ENCODE results near the gene URB2. TPM values are rescaled to one million over a fixed set of nuclear protein-coding genes. Genes with fewer than 3 reads are reported as not detected.

URB2 gene
- total RNA-seq, 3 donors from 2014 or later (not counting 1 experiment from before 2014, with no cell fraction given), result 5.5 to 10.4 (median 9.8) TPM

DNA sequence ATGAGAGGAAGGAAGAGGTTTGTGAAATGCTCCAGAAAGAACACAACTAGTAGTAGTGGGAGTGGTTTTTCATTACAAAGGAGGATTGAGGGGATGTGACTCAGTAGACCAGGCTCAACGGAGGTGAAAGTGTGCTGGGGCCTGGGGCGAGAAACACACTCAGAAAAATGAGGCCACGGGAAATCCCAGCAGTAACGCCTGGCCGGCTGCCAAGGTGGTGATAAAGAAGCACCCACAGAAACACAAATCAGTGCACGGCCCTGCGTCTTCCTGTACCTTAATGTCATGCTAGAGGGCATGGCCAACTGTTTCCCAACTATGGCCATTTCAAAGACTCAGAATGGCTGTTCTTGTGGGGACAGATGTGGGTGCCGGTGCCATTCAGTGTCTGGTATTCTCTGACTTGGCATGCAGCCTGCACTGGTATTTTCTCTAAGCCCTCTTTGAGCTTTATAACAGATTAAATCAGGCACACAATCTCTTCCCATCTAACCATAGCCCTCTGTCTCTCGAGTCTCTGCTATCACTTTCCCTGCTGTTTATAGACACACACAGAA, 38.2 kb downstream of the URB2 start:
- no peak overlapping the region for H3K27ac ChIP-seq (ENCODE audit: low read length)
- TF ChIP-seq, protein P1, sequence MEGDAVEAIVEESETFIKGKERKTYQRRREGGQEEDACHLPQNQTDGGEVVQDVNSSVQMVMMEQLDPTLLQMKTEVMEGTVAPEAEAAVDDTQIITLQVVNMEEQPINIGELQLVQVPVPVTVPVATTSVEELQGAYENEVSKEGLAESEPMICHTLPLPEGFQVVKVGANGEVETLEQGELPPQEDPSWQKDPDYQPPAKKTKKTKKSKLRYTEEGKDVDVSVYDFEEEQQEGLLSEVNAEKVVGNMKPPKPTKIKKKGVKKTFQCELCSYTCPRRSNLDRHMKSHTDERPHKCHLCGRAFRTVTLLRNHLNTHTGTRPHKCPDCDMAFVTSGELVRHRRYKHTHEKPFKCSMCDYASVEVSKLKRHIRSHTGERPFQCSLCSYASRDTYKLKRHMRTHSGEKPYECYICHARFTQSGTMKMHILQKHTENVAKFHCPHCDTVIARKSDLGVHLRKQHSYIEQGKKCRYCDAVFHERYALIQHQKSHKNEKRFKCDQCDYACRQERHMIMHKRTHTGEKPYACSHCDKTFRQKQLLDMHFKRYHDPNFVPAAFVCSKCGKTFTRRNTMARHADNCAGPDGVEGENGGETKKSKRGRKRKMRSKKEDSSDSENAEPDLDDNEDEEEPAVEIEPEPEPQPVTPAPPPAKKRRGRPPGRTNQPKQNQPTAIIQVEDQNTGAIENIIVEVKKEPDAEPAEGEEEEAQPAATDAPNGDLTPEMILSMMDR (IDR thresholded peaks at IDR 0.05), result no peak
- intact Hi-C loops (cut with micrococcal nuclease), result loop anchor here (10.0 kb wide), 1 partner anchor 409 kb away; no protein-coding TSS in a partner anchor
- peaks cover 9% of the 10 kb centered on the region for H3K36me3 ChIP-seq (ENCODE audit: control insufficient read depth, insufficient read depth, low read length)
- H3K4me3 Mint-ChIP-seq, result no peak overlapping the region
- no peaks in the 10 kb centered on the region for H3K36me3 Mint-ChIP-seq
- no peaks in the 10 kb centered on the region for H3K27me3 Mint-ChIP-seq (ENCODE audit: low read depth in 2 of 2)
- H3K27me3 ChIP-seq (ENCODE audit: control insufficient read depth, insufficient read depth, low read length), result no peaks in the 10 kb centered on the region
- 5% methylated on average over 9 of the region's 9 CpGs for WGBS (ENCODE audit: insufficient coverage)
- DNase-seq, result peak; percentile 50 to 87
- H3K9me3 ChIP-seq (ENCODE audit: control insufficient read depth, insufficient read depth, low read length), result no peaks in the 10 kb centered on the region
- H3K4me1 ChIP-seq (ENCODE audit: control insufficient read depth, insufficient read depth, low read length), result peaks cover 13% of the 10 kb centered on the region
- H3K9me3 Mint-ChIP-seq, result no peaks in the 10 kb centered on the region
- H3K27ac Mint-ChIP-seq, result no peak overlapping the region
- peak; percentile 61 to 87 (median 84) for ATAC-seq
- no peaks in the 10 kb centered on the region for H3K4me1 Mint-ChIP-seq
- H3K4me3 ChIP-seq (ENCODE audit: low read length), result no peak overlapping the region

DNA sequence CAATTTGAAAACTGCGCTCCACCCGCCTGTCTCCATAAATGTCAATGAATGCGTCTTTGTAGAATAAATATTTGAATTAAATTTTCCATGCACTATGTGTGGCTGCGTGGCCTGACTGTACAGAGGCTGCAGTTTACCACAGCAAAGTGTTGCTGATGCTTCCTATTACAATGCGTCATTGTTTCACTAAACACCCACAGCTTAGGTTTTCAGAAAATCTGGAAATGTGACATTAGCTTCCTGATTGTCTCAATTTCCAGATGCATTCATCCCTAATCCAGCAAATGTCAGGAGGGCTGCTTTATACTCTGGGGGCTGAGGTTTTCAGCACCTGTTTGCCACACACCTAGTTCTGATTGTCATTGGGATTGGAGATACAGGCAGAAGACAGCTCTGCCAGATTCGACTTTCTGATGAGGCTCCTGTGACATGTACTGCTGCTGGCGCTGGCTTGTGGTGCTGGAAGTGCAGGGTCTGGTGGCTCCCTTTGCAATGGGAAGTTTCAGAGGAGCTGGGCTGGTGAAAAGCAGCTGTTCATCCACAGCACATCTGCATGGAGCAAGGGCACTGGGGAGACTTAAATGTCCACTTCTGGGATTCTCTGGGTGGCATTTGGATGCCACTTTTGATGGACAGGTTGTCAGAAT, 40.0 kb downstream of the URB2 start:
- Mint-ChIP-seq H3K9me3 (no peaks in the 10 kb centered on the region), H3K36me3 (no peaks in the 10 kb centered on the region), H3K4me1 (no peaks in the 10 kb centered on the region), H3K27ac (no peak overlapping the region), H3K27me3 (ENCODE audit: low read depth in 2 of 2) (no peaks in the 10 kb centered on the region), H3K4me3 (no peak overlapping the region)
- Histone ChIP-seq H3K4me1 (ENCODE audit: control insufficient read depth, insufficient read depth, low read length) (peaks cover 13% of the 10 kb centered on the region), H3K9me3 (ENCODE audit: control insufficient read depth, insufficient read depth, low read length) (no peaks in the 10 kb centered on the region), H3K27ac (ENCODE audit: low read length) (no peak overlapping the region), H3K36me3 (ENCODE audit: control insufficient read depth, insufficient read depth, low read length) (peaks cover 2% of the 10 kb centered on the region), H3K4me3 (ENCODE audit: low read length) (no peak overlapping the region), H3K27me3 (ENCODE audit: control insufficient read depth, insufficient read depth, low read length) (no peaks in the 10 kb centered on the region)
- intact Hi-C loops (cut with micrococcal nuclease), result loop anchor here (10.0 kb wide), 1 partner anchor 411 kb away; no protein-coding TSS in a partner anchor
- 90% methylated on average over 7 of the region's 7 CpGs for WGBS (ENCODE audit: insufficient coverage)
- TF ChIP-seq, protein P1 (IDR thresholded peaks at IDR 0.05), result no peak
- ATAC-seq (no peak), DNase-seq (no peak)

DNA sequence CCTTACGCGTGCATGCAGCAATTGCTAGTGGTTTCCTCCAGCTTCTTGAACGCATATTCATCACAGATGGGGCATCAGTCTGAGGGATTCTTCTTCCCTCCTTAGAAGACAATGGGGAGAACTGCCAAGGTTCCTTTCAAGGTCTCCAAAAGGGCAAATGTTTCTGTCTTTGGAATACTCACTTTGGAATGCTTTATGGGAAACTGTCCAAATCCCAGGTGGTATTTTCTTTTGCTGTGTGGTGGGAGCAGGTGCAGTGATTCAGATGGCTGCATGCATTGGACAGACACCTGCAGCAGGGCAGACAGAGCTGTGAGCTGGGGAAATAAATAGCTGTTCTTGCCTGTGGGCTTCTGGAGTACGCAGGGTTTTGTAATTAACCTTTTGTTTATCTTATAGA, 40.5 kb downstream of the URB2 start:
- Mint-ChIP-seq H3K27ac (no peak overlapping the region), H3K36me3 (no peaks in the 10 kb centered on the region), H3K4me3 (no peak overlapping the region), H3K27me3 (ENCODE audit: low read depth in 2 of 2) (no peaks in the 10 kb centered on the region), H3K9me3 (no peaks in the 10 kb centered on the region), H3K4me1 (no peaks in the 10 kb centered on the region)
- intact Hi-C loops (cut with micrococcal nuclease), result loop anchor here (10.0 kb wide), 1 partner anchor 412 kb away; no protein-coding TSS in a partner anchor
- peaks cover 13% of the 10 kb centered on the region for H3K4me1 ChIP-seq (ENCODE audit: control insufficient read depth, insufficient read depth, low read length)
- H3K36me3 ChIP-seq (ENCODE audit: control insufficient read depth, insufficient read depth, low read length), result no peaks in the 10 kb centered on the region
- TF ChIP-seq, protein P1 (IDR thresholded peaks at IDR 0.05), result no peak
- no peaks in the 10 kb centered on the region for H3K9me3 ChIP-seq (ENCODE audit: control insufficient read depth, insufficient read depth, low read length)
- no peaks in the 10 kb centered on the region for H3K27me3 ChIP-seq (ENCODE audit: control insufficient read depth, insufficient read depth, low read length)
- no peak overlapping the region for H3K27ac ChIP-seq (ENCODE audit: low read length)
- DNase-seq (no peak), ATAC-seq (no peak)
- whole genome bisulfite sequencing (ENCODE audit: insufficient coverage), result 85% methylated on average over 4 of the region's 4 CpGs
- H3K4me3 ChIP-seq (ENCODE audit: low read length), result no peak overlapping the region

Measured in natural killer cell (primary cell).